Smooth muscle cell of the pulmonary artery (primary cell): ENCODE data around the gene KIAA0408. TPM values are rescaled to one million over a fixed set of nuclear protein-coding genes. Genes with fewer than 3 reads are reported as not detected.

ENCODE experiments used
- total RNA-seq: library from RNA; depleted of rRNA; stranded (reverse); fragments of >200 nt; gene quantifications from 2 replicates; pipeline ENCODE4 v1.2.3, GENCODE V29; 2014

The KIAA0408 gene
- total RNA-seq: 0.50 and 0.78 TPM in 2 replicates

GRCh38 chr6:127459231-127459641, at the start of gene KIAA0408:
Gene KIAA0408, minus strand, starts transcription at chr6:127459389. Its CDS starts 5,408 bp downstream, at chr6:127453981.

Other genes starting within 250 kb of the KIAA0408 start
- gene RNF146, start 192.5 kb downstream of the KIAA0408 start, total RNA-seq: 37.4 and 46.1 TPM in 2 replicates
- 36.4 and 40.3 TPM in 2 replicates for gene ECHDC1, start 115.8 kb downstream of the KIAA0408 start, total RNA-seq
- gene C6orf58, start 117.8 kb upstream of the KIAA0408 start, total RNA-seq: not detected in 2 replicates